ENCODE results near the gene PARP8. TPM values are rescaled to one million over a fixed set of nuclear protein-coding genes. Genes with fewer than 3 reads are reported as not detected.

Gene PARP8
- total RNA-seq, 2 experiments from 2014 or later, result 36.8 to 39.2 TPM

DNA sequence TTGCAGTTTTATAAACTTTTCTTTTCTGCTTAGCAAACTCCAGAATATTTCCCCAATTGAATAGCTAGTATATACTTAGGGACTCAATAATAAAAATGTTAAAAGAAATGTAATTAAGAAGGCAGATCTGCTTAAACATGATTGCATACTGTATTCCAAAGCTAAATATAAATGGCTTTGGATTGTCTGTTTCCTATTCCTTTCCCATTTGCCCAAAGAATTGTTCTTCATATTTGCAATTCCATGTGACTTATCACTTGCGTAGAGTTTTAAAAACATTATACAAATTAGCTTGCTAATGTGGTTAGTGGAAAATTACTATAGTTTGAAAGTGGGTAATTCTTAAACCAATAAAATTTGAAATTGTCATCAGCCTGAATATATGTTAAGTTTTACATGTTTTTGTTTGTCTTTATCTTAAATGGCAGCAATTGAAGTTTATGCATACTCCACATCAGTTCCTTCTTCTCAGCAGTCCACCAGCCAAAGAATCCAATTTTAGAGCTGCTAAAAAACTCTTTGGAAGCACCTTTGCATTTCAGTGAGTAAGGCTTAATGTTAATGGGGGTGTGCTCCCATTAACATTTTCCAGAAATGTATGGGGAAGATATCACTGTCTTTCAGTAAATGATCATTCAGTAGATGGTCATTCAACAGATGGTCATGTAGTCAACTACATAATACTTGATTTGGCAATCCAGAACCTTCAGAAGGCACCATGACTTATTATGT is 161.2 kb downstream of the PARP8 start:
- Histone ChIP-seq H3K79me2 (ENCODE audit: insufficient read depth, low read depth, low read length) (no peaks in the 10 kb centered on the region), H2AFZ (ENCODE audit: low read length) (no peak overlapping the region), H3K9me2 (ENCODE audit: insufficient read depth, low read length) (no peaks in the 10 kb centered on the region; the same call in 1 of the 2 replicates), H3K36me3 (ENCODE audit: insufficient read depth, low read length) (peaks cover 49% of the 10 kb centered on the region), H3K4me2 (ENCODE audit: low read length) (no peak overlapping the region), H3K9me3 (ENCODE audit: low read length) (no peaks in the 10 kb centered on the region), H4K20me1 (ENCODE audit: insufficient read depth, low read length) (no peaks in the 10 kb centered on the region), H3K4me1 (ENCODE audit: insufficient read depth, low read length, poor library complexity, severe bottlenecking) (peaks cover 12% of the 10 kb centered on the region), H3K4me3 (ENCODE audit: low read depth, low read length, poor library complexity, severe bottlenecking) (no peak overlapping the region), H3K27ac (ENCODE audit: low read depth, low read length, poor library complexity, severe bottlenecking) (no peak overlapping the region)
- POLR2A ChIA-PET, result interaction anchor here (0.6 to 1.2 kb wide), 4 partner anchors 11 to 145 kb away, joined by 3 to 6 read pairs (median 4); no protein-coding TSS in a partner anchor
- CTCF ChIA-PET (ENCODE audit: unreplicated experiment), result no interaction called here
- no peak for TF ChIP-seq EZH2phosphoT487 (IDR thresholded peaks at IDR 0.05; ENCODE audit: borderline replicate concordance, low read depth, low read length)
- TF ChIP-seq, protein P1, sequence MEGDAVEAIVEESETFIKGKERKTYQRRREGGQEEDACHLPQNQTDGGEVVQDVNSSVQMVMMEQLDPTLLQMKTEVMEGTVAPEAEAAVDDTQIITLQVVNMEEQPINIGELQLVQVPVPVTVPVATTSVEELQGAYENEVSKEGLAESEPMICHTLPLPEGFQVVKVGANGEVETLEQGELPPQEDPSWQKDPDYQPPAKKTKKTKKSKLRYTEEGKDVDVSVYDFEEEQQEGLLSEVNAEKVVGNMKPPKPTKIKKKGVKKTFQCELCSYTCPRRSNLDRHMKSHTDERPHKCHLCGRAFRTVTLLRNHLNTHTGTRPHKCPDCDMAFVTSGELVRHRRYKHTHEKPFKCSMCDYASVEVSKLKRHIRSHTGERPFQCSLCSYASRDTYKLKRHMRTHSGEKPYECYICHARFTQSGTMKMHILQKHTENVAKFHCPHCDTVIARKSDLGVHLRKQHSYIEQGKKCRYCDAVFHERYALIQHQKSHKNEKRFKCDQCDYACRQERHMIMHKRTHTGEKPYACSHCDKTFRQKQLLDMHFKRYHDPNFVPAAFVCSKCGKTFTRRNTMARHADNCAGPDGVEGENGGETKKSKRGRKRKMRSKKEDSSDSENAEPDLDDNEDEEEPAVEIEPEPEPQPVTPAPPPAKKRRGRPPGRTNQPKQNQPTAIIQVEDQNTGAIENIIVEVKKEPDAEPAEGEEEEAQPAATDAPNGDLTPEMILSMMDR (conservative IDR thresholded peaks at IDR 0.05; ENCODE audit: low read length), result no peak
- intact Hi-C loops (cut with micrococcal nuclease; ENCODE audit: unreplicated experiment), result no loop called here
- no TSS peak for BruUV-seq (replicated peaks)
- no peak for DNase-seq (ENCODE audit: low spot score)

DNA sequence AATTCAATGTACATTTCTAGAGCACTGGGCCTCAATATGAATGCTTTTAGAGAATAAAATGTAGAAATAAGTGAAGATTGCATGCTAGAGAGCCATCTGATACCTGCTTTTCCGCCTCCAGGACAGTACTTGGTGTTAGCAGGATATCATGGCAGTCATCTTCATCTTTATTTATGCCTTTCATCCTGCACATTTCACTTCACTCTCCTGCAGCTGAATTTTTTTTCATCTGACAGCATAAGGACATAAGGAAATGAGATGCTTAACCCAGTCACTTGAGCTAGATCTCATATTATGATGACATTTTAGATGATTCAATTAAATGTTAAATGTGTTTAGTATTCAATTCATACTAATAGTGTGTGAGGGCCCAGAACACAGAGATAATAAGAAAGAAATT is 162.6 kb downstream of the PARP8 start:
- ChIA-PET POLR2A (interaction anchor here (1.8 kb wide), 1 partner anchor 12 kb away, joined by 5 read pairs; no protein-coding TSS in a partner anchor), CTCF (ENCODE audit: unreplicated experiment) (no interaction called here)
- H3K4me2 ChIP-seq (ENCODE audit: low read length), result no peak overlapping the region
- no peaks in the 10 kb centered on the region for H4K20me1 ChIP-seq (ENCODE audit: insufficient read depth, low read length)
- no peak overlapping the region for H3K4me3 ChIP-seq (ENCODE audit: low read depth, low read length, poor library complexity, severe bottlenecking)
- no peak for DNase-seq (ENCODE audit: low spot score)
- H3K36me3 ChIP-seq (ENCODE audit: insufficient read depth, low read length), result peaks cover 47% of the 10 kb centered on the region
- intact Hi-C loops (cut with micrococcal nuclease; ENCODE audit: unreplicated experiment), result no loop called here
- H3K27ac ChIP-seq (ENCODE audit: low read depth, low read length, poor library complexity, severe bottlenecking), result no peak overlapping the region
- H3K79me2 ChIP-seq (ENCODE audit: insufficient read depth, low read depth, low read length), result no peaks in the 10 kb centered on the region
- peaks cover 16% of the 10 kb centered on the region for H3K4me1 ChIP-seq (ENCODE audit: insufficient read depth, low read length, poor library complexity, severe bottlenecking)
- TF ChIP-seq, protein P1 (conservative IDR thresholded peaks at IDR 0.05; ENCODE audit: low read length), result no peak
- TF ChIP-seq EZH2phosphoT487 (IDR thresholded peaks at IDR 0.05; ENCODE audit: borderline replicate concordance, low read depth, low read length), result no peak
- H3K9me2 ChIP-seq (ENCODE audit: insufficient read depth, low read length), result peaks cover 3% of the 10 kb centered on the region; the same call in 1 of the 2 replicates
- no peak overlapping the region for H2AFZ ChIP-seq (ENCODE audit: low read length)
- no TSS peak for BruUV-seq (replicated peaks)
- no peaks in the 10 kb centered on the region for H3K9me3 ChIP-seq (ENCODE audit: low read length)

Data from OCI-LY7 (cell line).